Chondrocyte (in vitro differentiated cells): ENCODE results near the gene NDRG2. TPM values are rescaled to one million over a fixed set of nuclear protein-coding genes. Genes with fewer than 3 reads are reported as not detected.

Experiments
- DNase-seq: peaks from one replicate; pipeline ENCODE4 v3.0.0; 2021; ENCODE audit warnings: mixed read lengths, low spot score
- H3K27ac Mint-ChIP-seq: one replicate; pipeline ENCODE4 v1.8.0; 2021; ENCODE audit warnings: mild to moderate bottlenecking, moderate library complexity, mixed read lengths; ENCODE audit not compliant: unreplicated experiment
- H3K27me3 Mint-ChIP-seq: 2 replicates; pipeline ENCODE4 v1.8.0; 2021; ENCODE audit warnings: low read depth, mixed read lengths
- H3K36me3 Mint-ChIP-seq: 2 replicates; pipeline ENCODE4 v1.8.0; 2021; ENCODE audit warnings: low read depth, mixed read lengths
- H3K4me1 Mint-ChIP-seq: 2 replicates; pipeline ENCODE4 v1.8.0; 2021; ENCODE audit warnings: low read depth, mild to moderate bottlenecking, mixed read lengths
- H3K4me3 Mint-ChIP-seq: one replicate; pipeline ENCODE4 v1.8.0; 2021; ENCODE audit warnings: mild to moderate bottlenecking, moderate library complexity, mixed read lengths; ENCODE audit not compliant: unreplicated experiment
- H3K9me3 Mint-ChIP-seq: 2 replicates; pipeline ENCODE4 v1.8.0; 2021; ENCODE audit warnings: low read depth, mixed read lengths
- CTCF ChIP-seq: fragments of 200-600 bp; sonication (generic); IDR thresholded peaks from 2 replicates; pipeline ENCODE4 v1.5.0; 2021; ENCODE audit warnings: antibody characterized with exemption, mild to moderate bottlenecking, moderate library complexity
- total RNA-seq: library from RNA; stranded (reverse); gene quantifications from 3 replicates; pipeline ENCODE4 v1.2.1, GENCODE V29; 2021

Gene NDRG2
- total RNA-seq, 1 donor from 2014 or later, result 6.3 TPM

DNA sequence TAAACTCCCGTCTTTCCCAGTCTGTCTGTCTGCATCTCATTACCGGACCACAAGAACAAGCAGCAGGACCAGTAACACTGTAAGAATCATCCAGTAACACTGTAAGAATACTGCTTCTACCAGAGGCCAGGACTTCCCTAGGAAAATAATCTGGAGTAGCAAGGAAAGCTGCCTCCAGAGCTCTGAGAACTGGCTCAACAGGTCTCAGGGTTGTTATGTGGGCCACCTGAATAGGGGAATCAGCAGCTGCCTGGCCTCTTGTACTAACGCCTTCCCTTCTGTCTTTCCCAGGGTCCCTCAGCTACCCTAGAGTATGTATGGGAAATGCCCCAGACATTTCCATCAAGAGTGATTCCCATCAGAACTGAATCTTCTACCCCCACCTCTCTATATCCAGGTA, 26.7 kb downstream of the NDRG2 start:
- Mint-ChIP-seq H3K4me1 (peaks cover 18% of the 10 kb centered on the region), H3K36me3 (peaks cover 28% of the 10 kb centered on the region), H3K4me3 (no peak overlapping the region), H3K9me3 (no peaks in the 10 kb centered on the region), H3K27ac (no peak overlapping the region), H3K27me3 (no peaks in the 10 kb centered on the region)
- no peak for DNase-seq
- no peak for TF ChIP-seq CTCF

DNA sequence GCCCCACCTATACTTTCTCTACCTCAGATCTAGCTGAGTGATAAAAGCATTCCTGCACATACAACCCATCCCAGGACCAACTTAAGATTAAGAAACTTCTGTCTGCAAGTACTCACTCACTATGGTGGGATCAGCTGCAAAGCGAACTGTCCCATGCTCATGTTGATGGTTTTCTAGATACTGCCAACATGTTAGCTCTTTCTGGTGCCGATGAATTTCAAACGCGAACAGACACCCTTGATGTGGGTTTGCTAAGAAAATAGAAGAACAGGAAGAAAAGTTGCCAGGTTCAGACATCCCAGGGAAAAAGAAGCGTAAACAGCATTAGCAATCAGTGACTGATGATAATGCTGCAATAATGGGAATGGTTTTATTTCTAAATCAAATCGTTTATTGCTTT, 27.3 kb downstream of the NDRG2 start:
- Mint-ChIP-seq H3K27ac (no peak overlapping the region), H3K4me3 (no peak overlapping the region), H3K27me3 (no peaks in the 10 kb centered on the region), H3K36me3 (peaks cover 31% of the 10 kb centered on the region), H3K9me3 (no peaks in the 10 kb centered on the region), H3K4me1 (peaks cover 18% of the 10 kb centered on the region)
- no peak for TF ChIP-seq CTCF
- DNase-seq, result no peak

- Mint-ChIP-seq H3K27me3 (no peaks in the 10 kb centered on the region), H3K36me3 (peaks cover 32% of the 10 kb centered on the region), H3K27ac (no peak overlapping the region), H3K9me3 (no peaks in the 10 kb centered on the region), H3K4me3 (no peak overlapping the region), H3K4me1 (peaks cover 18% of the 10 kb centered on the region)
- TF ChIP-seq CTCF, result no peak
- no peak for DNase-seq
These were observed 27.7 kb downstream of the NDRG2 start for GRCh38 chr14:20997115-20997514.

GRCh38 chr14:20996521-20996920, 28.3 kb downstream of the NDRG2 start:
- H3K4me3 Mint-ChIP-seq, result no peak overlapping the region
- H3K27me3 Mint-ChIP-seq, result no peaks in the 10 kb centered on the region
- peaks cover 24% of the 10 kb centered on the region for H3K4me1 Mint-ChIP-seq
- TF ChIP-seq CTCF, result no peak
- DNase-seq, result no peak
- H3K36me3 Mint-ChIP-seq, result peaks cover 36% of the 10 kb centered on the region
- no peak overlapping the region for H3K27ac Mint-ChIP-seq
- H3K9me3 Mint-ChIP-seq, result no peaks in the 10 kb centered on the region

- Mint-ChIP-seq H3K27ac (peak within 1 kb of the TSS; percentile 90), H3K4me1 (peaks cover 59% of the 10 kb centered on the region), H3K4me3 (peak within 1 kb of the TSS; percentile 92), H3K36me3 (peaks cover 21% of the 10 kb centered on the region), H3K9me3 (no peaks in the 10 kb centered on the region), H3K27me3 (no peaks in the 10 kb centered on the region)
- peak; percentile 73 for TF ChIP-seq CTCF
- DNase-seq, result peak; percentile 97
These were observed 34.9 kb downstream of the NDRG2 start, which contains the start of gene METTL17 for GRCh38 chr14:20989787-20990600. TSS of gene METTL17 (plus strand) at chr14:20989980. CDS start at chr14:20990003, 23 bp downstream.
